SKM-1 treated with dmso at 0.1 percent for 144 hours (cell line): ENCODE results near the gene SLC9A1.
"Not testable (repeated sequence)": the region's sequence is repeated elsewhere in the genome, so short reads cannot be mapped to it uniquely, and the experiment has no call there.

Experiments used
- DNase-seq: peaks from one replicate; lab custom pipeline; 2025; ENCODE audit not compliant: unreplicated experiment; lab: John Stamatoyannopoulos, UW

The SLC9A1 gene

DNA sequence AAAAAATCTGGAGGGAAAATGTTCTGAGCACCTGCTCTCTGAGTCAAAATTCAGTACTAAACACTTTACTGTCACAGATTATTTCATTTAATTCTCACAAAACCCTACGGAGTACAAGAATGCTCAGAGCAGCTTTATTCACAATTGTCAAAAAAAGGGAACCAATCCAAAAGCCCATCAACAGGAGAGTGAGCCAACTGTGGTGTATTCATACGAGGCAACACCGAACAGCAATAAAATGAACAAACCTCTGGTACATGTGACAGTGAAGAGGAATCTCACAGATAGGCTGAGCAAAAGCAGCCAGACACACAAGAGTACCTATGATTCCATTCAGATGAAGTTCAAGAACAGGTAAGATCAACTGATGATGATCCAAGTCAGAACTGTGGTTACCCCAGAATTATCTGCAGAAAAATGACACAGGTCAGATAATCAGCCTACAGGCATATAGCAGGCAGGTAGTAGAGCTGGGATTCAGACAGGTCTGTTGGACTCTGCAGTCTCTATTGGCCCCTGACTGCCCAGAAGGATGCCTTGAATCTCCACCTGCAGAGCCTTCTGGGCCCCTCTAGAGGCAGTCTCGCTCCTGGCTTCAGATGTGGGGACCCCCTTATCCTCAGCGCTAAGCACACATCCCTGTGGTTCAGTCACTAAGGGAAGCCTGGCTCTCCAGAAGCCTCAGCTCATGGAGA lies 19.2 kb downstream of the SLC9A1 start:
- DNase-seq, result peak; percentile 32

DNA sequence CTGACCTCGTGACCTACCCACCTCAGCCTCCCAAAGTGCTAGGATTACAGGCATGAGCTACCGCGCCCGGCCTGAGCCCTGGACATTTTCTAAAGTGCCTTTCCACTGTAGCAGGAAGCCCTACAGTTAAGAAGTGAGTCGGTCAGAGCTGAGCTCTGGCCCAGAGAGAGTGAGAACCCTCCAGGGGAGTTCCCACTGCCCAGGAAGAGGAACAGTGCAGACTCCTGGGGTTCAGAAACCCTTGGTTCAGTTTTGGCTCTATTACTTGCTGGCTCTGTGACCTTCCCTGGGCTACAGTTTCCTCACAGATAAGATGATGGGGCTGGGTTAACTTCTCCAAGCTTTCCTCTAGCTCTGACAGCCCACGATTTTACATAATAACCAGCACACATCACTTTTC lies 20.9 kb downstream of the SLC9A1 start:
- peak; percentile 28 for DNase-seq

DNA sequence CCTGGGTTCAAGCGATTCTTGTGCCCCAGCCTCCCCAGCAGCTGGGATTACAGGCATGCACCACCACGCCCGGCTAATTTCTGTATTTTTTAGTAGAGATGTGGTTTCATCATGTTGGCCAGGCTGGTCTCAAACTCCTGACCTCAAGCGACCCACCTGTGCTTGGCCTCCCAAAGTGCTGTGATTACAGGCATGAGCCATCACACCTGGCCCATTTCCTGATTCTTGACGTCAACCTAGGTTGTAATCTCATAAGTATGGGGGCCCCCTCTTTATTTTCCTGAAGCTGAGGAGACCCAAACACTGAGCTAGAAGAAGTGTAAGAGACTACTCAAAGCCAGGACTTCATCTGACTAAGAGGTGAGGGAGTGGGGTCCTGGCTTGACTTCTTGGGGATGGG lies 21.8 kb downstream of the SLC9A1 start:
- DNase-seq, result no peak

DNA sequence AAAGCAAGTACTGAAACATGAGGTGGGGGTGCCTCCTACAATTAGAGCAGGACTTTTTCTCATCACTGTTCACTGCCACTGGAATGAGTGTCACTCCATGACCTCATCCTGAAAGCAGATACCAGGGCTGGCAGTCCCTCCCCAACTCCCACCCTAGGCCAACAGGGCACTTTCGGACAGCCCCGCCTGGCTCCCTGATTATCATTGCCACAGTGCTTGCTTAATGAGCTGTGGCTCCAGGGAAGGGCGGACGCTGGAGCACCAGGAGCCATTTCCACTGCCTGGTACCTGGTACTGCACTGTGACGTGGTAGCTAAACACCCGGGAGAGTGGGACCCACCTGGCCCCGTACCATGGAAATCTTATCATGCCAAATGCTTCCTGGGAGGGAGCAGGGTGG lies 22.3 kb downstream of the SLC9A1 start:
- DNase-seq, result no peak

DNA sequence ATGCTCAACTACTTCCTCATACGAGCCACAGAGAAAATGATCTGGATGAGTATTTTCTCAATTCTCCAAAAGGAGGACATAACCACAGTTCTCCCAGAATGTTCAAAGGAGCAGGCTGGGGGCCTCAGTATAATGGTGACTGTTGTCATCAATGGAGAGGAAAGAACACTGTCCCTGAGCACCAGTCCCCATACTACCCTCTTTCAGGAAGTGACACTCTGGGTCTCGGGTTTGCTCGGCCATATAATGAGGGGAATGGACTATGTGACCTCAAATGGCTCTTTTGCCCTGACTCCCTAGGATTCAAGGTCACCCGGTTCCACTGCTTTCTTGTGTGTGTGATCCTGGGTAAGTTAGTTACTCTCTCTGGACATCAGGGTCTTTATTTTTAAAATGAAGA lies 22.8 kb downstream of the SLC9A1 start:
- DNase-seq, result peak; percentile 19

DNA sequence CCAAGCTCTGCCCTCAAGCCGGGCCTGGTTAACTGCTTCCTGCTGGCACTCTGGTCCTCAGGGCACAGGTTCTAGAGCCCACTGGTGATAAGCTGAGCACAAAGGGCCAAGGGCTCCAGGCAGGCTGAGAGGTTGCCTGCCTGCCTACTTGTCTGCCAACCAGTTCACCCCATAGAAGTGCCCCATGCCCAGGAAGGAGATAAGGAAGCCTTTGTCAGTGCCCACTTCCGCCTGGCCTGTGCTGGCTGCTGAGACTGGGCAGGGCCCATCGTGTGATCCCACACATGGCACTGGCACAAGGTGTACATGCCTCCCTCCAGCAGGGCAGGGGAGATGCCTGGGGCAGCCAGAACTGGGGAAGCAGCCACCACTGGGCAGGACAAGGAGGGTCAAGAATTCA lies 24.1 kb downstream of the SLC9A1 start:
- no peak for DNase-seq

DNA sequence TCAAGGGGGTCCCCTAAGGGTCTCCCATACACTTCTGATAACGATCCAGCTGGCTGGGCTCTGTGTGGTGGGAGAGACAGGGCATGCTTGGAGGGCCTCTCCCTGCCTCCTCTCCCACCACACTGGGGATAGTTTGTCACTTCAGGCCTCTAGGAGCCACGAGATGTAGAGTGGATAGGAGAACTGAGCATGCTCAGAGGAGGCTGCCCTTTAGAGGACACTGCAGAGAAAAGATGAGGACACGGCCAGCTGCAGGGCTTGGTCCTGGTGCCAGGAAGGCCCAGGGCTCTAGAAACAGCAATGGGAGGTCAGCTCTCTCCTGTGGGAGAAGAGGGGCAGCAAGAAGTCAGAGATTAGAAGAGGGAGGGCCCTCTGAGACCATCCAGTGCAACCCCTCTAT lies 25.7 kb downstream of the SLC9A1 start:
- no peak for DNase-seq

DNA sequence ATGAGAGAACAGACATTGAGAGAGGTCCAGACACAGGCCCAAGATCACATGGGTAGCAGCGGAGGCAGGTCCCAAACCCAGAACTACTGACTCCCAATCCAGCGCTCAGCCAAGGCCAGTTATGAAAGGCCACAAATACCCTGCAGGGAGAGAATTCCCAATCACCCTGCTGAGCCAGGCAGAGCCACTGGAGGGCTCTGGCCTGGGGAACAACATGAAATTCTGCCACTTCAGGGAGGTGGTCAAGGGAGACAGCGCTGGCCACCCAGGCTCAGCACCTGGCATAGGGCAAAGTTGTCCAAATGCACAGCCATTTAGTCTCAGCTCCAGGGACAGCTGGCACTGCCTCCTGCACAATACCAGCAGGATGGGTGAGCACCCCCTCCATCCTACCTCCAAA lies 27.5 kb downstream of the SLC9A1 start:
- no peak for DNase-seq

DNA sequence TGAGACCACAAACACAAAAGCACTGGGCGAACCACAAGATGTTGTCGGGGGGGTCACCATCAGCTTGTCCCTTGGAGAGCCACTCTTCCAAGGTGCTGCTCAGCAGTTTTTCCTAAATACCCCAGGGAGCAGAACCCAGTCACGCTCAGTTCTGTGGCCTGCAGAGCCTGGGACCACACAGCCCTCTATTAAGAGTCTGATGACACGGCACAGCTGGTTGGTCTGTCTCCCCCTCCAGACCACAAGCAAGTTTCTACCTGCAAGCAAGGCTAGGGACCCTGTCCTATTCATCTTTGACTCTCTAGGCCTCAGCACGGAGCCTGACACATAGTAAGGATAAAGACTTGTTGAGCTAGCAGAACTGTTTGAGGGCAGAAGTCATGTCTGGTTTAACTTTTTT lies 28.5 kb downstream of the SLC9A1 start:
- no peak for DNase-seq

DNA sequence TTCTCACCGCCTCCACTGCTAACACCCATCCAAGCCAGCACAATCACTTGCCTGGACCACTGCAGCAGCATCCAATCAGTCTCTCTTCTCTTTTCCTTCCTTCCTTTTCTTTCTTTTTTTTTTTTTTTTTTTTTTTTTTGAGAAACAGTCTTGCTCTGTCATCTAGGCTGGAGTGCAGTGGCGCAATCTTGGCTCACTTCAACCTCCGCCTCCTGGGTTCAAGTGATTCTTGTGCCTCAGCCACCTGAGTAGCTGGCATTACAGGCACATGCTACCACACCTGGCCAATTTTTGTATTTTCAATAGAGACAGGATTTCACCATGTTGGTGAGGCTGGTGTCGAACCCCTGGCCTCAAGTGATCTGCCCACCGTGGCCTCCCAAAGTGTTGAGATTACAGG lies 29.8 kb downstream of the SLC9A1 start:
- DNase-seq, result not testable (repeated sequence)

DNA sequence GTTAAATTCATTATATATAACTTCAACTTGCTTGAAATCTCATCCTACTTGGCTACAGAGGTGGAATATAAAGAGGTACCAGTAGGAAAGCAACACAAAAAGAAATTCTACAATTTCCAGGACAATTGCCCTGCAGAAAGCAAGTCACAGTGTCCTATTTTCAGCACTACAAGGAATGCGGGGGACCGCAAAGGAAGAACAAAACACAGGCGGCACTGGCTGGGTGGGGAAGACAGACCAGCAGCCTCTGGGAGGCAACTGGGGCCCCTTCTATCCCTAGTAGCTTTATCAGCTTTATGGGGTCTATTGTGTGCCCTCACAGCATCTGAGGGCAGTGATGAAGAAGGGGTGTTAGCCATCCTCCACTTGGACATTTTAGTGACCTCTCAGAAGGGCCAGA lies 30.5 kb downstream of the SLC9A1 start:
- no peak for DNase-seq

DNA sequence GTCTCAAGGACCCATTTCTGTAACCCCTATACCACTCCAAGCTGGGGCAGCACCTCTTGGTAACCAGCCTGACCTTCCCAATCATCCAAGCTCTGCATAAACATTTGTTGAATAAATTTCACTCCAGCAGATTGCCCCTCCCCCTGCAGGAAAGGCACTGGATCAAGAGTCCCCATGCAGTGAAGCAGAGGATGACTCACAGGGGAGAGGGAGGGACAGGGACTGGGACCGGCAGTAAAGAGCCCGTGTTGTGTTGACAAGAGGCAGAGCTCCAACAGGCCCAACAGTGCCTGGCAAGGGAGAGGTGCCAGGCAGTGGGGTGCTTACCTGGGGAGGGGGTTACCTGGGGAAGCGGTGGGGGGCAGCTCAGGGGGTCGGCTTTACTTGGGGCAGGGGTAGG lies 32.3 kb downstream of the SLC9A1 start:
- no peak for DNase-seq

DNA sequence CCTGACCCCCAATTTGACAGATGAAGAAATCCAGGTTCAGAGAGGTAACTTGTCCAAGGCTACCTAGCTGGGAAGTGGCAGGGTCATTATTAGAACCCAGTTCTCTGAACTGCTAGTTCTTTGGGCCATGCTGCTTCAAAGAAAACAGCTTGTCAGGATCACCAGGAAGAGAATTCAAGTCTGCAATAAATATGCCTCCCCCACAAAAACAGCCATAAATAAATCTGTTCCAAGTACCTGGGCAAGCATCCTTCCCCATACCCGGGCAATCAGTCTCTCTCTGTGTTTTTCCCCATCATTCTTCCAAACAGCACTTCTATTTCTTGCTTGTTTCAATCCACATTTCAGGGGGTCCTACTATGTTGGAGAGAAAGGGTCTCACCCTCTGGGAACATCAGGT lies 34.1 kb downstream of the SLC9A1 start:
- DNase-seq, result no peak

DNA sequence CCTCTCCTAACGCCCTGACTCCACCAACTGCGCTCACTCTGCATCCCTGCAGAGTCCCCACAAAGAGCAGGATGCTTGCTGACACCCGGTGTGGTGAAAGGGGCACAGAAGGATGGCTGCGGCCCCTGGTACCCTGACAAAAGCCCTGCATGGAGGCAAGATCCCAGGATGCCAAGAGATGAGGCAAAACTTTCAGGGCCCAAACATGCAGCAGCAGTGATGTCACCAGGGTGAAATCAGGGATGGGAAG lies 36.6 kb downstream of the SLC9A1 start:
- no peak for DNase-seq

DNA sequence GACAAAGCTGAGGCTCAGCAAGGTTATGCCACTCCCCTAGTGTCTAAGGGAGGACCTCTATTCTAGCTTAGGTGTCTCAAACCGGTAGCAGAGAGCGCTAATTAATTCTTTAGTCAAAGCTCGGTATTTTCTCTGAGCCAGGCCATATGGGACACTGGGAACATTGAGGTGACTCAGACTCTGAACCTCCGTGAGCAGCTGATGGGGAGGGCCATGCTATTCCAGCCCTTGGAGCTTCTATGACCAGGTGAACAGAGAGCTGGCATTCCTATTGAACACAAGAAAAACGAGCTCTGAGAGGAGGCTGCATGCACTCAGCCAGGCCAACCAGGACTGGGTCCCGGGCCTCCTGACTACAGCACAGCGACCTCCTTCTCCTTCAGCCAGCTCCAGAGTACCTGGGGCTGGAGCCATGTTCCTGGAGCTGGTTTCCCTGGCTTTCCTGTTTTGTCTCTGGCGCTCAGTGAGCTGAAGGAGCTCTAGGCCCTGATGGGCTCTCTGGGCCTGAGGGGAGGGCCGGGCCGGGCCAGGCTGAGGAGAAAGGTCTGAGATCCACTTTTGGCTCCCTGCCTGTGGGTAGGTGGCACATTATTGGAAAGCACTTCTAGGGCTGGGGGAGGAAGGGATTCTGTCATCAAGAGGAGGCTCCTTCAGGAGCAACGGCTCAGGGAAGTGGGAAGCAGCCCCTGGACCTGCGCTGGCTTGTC lies 37.0 kb downstream of the SLC9A1 start:
- no peak for DNase-seq

DNA sequence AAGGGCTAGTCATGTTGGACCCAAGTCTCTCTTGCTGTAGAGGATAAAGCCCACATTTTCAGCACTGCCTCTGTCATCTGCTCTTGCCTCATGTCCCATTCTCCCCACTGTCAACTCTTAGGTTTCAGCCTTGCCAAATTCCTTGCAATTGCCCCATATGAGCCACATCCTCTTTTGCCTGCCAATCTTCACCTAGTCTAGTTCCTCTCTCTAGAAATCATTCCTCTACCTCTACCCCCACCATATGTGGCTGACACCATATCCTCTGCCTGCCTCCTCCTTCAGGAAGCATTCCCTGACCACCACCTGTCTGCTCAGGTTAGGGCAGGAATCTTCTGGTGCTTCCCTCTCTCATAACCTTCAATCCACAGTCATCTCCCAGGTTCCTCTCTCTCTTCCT lies 38.2 kb downstream of the SLC9A1 start:
- DNase-seq, result peak; percentile 98

DNA sequence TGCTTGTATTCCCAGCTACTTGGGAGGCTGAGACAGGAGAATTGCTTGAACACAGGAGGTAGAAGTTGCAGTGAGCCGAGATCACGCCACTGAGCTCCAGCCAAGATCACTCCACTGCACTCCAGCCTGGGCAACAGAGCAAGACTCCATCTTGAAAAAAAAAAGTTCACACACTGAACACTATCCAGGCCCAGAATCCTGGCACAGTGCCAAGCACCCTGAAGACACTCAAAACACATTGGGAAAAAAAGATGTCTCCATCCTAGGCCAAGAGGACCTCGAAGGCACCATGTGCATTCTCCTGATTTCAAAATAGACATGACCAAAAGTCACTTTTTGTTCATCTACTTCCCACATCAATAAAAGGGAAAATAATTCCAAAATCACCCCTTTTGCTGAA lies 38.7 kb downstream of the SLC9A1 start:
- no peak for DNase-seq

DNA sequence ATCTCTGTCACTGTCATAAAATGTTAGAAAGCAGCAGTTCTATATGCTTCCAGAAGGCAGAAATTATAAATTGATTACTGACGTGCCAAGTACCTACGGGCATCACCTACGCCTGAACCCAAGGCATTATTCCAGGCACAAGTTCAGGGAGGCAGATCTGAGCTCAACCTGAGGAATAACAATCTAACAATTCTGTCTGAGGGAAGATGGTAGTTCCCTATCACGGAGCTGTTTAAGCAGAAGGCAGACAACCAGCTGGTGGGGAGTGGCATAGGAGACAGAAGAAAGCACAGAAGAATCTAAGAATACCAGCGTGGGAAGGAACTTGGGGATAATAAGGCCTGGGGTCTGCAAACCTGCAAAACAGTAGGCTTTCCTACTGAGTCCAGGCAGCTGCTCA lies 40.4 kb downstream of the SLC9A1 start:
- DNase-seq, result no peak

DNA sequence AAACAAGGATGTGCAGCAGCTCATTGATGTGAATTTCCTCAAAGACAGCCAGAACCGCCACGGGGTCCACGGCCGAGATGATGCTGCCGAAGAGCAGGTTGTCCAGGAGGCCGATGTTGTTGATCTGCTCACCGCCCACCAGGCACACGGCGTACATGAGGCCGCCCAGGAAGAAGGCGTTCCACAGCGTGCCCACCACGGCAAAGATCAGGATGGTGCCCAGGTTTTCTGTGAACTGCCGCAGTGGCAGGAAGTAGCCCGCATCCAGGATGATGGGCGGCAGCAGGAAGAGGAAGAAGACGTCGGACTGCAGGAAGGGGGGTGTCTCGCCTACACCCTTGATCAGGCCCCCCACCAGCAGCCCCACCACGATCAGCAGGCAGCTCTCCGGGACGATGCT lies 41.1 kb downstream of the SLC9A1 start:
- DNase-seq, result no peak

DNA sequence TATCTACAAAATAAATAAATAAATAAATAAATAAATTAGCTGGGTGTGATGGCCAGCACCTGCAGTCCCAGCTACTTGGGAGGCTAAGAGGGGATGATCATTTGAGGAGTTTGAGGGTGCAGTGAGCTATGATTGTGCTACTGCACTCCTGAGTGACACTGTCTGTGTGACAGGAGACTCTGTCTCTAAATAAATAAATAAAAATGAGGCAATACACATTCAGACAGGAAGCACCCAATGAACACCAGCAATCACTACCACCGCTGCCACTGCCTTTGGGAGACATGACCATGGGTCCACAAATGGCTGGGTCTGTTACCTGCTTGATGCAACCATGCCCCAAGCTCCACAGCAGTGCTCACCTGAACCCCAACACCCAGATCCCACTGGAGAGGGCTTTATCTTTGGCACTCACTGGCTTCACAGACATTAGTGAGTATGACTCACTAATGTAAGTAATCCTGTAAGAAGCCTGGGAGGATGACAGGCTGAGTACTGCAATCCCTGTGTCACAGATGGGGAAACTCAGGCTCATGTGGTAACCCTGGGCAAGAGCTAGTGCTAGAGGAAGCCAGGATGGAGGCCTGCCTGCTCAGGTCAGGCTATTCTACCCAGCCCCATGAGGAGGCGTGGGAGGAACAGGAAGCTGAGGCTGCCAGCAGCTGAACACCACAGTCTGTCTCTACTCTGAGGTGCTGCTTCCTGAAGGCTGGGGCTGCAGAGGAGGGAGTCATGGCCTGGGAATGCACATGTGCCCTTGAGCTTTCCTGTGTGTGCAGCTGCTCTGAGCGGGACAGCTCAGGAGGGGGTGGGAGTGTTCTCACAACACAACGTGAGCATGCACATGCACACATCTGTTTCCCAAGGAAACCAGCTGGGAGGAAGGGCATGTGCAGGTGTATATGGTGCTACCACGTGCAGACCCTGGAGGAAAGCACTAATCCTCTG lies 43.0 kb downstream of the SLC9A1 start:
- peak; percentile 99 for DNase-seq

DNA sequence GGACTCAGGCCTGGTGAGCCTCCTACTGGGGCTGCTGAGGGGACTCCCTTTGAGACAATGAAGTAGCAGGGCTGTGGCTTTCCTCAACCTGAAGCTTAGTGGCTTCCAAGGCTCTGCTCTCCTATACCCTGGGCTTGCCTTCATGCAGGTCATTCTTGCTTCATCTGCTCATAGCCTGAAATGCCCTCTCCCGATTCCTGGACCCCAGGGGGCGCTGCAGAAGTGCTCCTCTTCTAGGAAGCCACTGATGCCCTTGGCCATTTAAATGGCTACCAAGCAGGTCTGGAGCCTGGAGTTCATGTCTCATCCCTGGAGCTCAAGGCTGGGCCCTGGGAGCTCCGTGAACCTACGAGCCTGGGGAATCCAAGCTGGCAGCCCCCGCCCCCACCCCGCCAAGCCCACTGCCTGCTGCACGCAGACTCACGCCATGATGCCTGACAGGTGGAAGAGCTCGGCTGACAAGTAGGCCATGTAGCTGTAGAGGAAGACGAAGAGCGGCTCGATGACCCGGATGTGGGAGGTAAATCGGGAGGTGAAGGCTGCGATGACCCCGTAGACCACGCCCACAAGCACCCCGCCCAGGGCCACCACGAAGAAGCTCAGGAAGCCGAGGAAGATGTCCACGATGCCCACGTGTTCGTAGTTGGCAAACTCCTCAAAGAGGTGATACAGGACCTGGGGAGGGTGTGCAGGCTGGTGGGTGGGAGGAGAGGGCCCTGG lies 45.7 kb downstream of the SLC9A1 start:
- no peak for DNase-seq

DNA sequence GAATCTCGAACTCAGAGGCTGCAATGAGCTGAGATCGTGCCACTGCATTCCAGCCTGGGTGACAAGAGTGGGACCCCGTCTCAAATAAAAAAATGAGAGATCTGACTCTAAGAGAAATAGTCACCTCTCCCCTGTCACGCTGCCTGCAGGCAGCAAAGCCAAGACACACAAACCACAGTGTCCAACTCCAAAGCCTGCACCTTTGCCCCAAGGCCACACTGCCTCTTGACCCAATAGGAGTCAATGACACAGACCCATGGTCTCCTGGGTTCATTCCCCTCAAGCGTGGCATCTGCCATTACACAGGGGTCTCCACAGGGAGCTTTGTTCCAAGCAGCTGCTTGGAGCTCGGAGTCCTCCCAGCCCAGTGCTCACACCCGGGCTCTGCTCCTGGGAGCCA lies 46.3 kb downstream of the SLC9A1 start:
- no peak for DNase-seq
